Nucleus accumbens (tissue), 56 donors: Measurements from ENCODE around the gene VWA1.

Experiments used
- DNase-seq, 56 donors: peaks; one replicate each; lab custom pipeline; 2025; lab: John Stamatoyannopoulos, UW

The VWA1 gene, protein sequence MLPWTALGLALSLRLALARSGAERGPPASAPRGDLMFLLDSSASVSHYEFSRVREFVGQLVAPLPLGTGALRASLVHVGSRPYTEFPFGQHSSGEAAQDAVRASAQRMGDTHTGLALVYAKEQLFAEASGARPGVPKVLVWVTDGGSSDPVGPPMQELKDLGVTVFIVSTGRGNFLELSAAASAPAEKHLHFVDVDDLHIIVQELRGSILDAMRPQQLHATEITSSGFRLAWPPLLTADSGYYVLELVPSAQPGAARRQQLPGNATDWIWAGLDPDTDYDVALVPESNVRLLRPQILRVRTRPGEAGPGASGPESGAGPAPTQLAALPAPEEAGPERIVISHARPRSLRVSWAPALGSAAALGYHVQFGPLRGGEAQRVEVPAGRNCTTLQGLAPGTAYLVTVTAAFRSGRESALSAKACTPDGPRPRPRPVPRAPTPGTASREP

DNA sequence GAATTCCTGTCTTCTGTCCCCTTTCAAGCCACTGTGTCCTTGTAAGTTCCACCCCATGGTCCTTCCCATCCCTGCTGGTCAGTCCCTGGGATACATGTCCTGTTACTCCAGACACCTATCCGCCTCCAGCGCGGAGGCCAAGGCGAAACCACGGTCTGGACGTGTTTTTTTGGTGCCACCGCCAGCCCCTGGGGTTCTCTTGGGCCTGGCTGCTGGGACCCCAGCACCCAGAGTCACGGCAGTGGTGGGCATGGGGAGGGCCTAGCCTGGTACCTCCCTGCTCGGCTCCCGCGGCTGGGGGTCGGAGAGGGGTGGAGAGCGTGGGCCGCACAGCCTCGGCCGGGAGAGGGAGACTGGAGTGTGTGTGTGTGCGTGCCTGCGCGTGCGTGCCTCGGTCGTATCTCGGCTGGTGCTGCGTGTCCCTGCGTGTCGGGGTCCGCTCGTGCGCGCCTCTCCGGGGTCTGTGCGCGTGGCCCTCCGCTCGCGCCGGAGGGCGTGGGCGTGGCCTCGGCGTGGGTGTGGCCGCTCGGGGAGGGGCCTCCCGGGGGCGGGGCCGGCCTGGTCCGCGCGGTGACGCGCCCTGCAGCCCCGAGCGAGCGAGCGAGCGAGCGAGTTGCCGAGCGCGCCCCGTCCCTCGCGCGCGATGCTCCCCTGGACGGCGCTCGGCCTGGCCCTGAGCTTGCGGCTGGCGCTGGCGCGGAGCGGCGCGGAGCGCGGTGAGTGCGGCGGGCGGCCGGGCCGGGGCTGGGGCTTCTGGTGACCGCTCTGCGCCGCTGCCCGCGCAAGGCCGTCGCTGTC, at the start of gene VWA1:
Gene VWA1 (plus strand): TSS at position 585 of the 798 bp plus-strand sequence. CDS start 59 bp downstream, at position 644.
- peak in 44 of 56 donors; percentile 29 to 85 (median 62) for DNase-seq

DNA sequence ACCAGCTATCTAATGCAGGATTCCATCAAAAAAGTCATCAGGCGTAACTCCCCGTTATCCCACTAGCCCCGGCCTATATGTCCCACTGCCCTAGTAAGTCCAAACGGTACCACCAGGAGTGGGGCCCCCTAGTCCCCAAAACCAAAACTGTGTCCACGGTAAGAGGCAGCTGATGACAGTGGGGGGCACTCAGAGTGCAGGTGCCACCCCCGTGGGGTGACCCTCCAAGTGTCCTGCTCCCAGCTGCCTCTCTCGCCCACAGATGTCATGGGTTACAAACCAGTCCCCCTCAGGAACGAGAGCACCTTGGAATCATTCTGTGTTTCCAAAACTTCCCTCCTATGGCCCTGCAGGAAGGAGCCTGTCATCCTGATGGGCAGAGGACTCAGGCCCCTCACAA, 49.6 kb upstream of the VWA1 start:
- no peak for DNase-seq

DNA sequence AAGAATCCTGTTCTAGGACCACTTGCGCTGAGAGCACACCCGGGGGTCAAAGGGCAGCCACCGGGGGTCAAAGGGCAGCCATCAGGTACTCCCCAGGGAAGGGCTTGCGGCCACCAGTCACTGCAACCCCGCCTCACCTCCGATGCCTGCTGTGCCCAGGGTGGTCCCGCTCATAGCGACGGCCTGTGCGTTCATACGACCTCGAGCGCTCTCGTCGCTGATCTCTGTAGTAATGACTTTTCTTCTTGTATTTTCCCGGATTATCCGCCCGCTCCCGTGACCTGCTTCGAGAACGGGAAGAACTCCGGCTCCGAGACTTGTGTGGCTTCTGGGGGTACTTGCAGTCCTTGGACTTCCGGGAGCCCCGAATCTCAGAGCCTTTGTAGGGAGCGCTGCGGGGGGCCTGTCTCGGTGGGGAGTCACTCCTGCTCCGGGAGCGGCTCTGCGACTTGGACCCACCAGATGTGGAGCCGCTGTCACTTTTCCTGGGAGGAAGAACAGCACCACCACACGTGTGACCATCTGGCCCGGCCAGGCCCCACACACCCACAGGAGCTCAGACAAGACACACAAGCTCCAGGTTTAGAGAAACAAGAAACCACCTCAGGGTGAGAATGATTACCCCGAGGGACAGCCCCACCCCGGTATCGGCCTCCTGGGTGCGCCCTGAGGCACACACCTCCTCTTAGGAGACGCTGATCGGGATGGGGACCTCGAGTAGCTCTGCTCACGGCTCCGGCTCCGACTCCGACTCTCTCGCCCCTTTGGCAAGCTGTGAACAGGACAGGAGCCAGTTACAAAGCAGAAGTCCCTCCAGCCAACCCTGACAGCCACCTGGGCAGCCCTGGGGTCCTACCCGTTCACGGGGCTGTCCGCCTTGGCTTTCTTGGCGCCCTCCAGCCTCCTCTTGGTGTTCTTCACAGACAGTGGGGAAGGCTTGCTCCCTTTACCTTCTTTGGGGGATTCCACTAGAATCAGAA, 48.1 kb upstream of the VWA1 start:
- DNase-seq = no peak

DNA sequence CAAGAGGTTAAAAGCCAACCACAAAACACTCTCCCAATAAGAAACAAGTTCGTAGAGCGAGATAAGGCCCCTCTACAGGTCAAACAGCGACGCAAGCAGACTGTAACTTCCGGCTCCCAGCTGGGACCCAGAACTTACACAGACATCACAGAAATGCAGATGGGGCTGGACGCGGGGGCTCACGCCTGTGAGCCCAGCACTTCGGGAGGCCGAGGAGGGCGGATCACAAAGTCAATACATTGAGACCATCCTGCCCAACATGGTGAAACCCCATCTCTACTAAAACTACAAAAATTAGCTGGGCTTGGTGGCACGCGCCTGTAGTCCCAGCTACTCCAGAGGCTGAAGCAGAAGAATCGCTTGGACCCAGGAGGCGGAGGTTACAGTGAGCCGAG, 47.4 kb upstream of the VWA1 start:
- DNase-seq = no peak

DNA sequence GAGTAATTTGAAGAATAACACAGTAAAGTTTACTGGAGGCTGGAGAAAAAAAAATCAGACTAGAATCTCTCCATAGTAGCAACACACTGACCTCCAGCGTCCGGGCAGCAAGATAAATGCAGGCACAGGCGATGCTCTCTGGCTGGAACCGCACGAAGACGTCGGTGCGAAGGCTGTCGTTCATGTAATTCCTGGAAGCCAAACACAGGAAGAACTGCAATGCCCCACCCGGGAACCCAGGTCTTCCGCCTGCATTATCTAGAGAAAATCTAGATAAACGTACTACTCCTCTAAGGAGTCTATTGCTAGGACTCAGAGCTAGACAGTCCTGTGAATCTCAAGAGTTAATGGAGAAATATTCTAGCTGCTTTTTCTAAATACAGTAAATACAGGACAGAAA, 44.8 kb upstream of the VWA1 start:
- DNase-seq = no peak

DNA sequence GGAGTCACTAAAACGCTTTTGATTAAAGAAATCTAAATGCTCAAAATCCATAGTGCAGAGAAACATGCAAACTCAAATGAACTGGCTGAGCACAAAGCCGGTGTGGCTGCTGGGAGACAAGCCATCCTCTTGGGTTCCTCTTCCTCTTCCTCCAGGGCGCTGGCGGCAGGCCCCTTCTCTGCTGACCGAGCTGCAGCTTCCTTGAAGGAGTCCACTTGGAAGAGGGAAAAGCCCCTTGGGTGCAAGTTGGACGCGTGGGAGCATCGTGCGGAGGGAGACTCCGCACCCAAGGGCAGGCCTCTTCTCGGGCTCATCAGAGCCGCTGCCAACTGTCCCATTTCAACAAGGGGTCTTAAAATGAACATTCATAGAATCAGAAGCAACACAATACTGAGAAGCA, 44.3 kb upstream of the VWA1 start:
- DNase-seq = no peak

DNA sequence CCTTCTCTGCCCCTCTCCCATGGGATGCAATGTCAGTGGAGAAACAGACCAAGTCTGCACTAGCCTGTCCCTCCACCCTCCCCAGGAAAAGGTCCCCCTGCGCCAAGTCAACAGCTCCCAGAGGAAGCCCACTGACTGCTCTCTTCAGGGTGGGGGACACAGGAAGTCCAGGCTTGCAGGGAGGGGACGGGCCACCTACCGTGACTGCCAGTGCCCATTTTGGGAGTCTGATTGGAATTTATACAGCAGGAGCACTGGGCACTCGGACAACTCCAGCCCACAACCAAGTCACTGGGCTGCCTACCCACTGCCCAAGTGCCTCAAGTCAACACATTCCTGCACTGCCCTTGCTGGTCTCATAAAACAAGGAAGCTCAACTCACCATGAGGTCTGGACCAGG, 42.5 kb upstream of the VWA1 start:
- no peak for DNase-seq

DNA sequence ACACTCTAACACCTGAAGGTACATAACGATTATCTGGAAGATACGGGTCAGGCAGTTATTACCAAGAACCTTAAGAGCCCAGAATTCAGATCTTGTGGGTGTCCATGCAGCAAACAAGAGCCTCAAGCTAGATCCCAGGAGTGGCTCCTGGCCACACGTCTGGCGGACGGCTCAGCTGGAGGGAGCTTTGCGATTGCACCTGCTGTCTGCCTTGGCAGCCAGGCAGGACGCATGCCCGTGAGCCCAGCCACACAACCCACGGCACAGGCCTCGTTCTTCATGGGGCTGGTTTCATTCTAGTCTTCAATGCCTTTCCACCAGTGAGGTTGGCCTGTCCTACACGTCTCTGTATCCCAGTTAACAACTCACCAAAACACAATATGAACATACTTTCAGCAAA, 42.1 kb upstream of the VWA1 start:
- DNase-seq = no peak

DNA sequence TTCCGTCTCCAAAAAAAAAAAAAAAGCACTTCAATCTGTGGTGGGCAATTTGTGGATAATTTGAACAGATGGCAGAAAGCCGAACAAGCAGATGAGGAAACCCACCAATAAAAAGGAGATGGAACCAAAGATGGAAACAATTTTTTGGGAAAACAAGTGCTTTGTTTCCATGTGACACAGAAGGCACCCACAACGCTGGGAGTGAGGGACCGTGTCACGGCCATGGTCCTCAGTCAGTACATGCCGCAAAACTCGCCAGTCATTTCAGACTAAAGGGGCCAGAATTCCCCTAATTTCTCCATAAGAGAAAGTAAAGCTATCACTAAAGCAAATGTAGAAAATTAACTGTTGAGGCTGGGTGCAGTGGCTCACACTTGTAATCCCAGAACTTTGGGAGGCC, 41.4 kb upstream of the VWA1 start:
- DNase-seq = no peak

DNA sequence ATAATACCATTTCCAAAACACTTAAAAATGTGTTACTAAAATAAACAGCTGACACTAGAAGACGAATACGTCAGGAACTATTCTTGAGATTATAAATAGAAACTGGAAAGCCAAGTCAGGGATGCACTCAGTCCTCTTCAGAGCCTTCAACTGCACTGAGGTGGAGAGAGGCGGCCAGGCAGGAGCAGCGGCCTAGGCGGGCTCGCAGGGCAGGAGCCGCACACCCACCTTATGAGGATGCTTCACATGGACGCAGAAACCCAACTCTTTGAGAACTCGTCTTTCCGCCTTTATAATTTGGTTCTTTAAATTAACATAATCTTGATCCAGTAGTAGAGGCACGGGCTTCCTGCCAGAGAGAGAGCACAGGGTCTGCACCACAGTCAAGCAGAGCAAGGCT, 40.3 kb upstream of the VWA1 start:
- no peak for DNase-seq

DNA sequence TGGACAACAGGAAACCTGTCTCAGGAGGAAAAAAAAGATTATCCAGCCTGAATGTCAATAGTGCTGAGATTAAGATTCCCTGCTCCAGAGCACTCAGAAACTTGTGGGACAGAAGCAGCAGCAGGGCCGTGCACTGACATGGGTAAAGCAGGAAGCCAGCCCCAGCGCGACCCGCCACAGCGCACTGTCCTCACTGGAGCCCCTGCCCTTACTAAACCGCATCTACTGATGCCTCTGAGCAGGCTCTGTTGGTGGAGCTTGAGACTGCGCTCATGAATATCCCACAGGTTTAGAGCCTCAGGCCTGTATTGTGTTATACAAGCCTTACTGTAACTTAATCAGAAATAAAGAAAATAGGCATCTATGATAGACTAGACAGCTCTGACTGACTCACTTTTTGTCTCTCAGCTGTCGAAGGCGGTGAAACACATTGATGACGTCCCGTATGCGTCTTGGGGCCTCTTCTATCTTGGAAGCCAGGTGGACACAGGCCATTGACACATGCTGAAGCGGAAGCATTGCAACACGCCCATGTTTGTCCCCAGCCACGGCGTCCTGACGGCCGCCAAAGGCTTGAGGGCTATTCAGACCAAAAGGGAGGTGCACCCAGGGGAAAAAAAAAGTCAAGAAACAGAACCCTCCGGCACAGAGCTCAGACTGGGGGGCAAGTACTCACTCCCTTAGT, 37.5 kb upstream of the VWA1 start:
- DNase-seq = no peak

DNA sequence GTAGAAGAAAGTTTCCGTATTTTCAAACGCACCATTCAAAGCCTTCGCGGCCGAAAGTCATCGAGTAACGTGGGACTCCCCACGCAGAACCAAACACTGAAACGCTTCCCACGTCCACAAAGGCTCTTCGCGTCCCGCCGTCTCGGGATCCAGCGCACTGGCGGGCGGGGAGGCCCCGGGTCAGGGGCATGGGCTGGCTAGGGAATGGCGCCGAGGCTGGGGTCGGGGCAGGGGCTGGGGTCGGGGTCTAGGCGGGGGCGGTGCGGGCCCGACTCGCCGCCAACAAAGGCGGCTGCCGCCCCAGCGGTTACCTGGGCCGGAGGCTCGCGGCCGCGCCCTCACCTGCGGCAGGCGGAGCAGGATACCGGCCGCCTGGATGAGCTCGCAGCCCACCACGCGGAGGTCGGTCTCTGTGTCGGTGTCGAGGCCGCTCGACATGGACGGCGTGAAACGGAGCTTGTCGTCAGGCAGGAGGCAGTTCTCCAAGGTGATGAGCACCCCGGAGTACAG, 36.8 kb upstream of the VWA1 start:
- DNase-seq = no peak

DNA sequence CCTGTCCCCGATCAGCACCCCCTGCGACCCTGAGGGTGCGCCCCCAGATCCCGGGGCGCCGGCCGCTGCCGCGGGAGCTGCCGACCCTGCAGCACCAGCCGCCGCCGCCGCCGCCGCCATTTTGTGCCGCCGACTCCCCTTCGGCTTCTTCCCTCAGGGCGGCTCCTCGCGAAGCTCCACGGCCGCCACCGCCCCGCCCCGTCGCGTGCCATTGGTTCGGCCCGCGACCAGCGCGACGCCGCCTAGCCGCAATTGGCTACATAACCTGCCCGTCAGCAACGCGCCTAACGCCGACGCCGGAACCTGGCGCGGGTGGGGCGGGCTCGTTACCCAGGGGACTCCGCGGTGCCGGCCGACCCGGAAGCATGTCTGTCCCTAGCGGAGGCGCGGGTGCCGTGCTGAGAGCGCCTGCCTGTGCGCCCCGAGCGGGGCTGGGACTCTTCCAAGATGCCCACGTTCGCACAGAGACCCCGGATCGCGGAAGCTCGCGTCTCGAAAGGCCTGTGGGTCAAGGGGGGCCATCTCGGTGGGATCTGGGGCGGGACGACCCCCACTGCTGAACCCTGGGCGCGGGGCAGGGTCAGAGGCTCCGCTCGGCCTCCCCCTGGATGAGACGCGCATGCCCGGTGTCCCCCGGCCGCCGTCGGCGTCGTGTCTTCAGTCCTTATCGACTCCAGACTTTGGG, 36.2 kb upstream of the VWA1 start, which contains the start of gene CCNL2:
Gene CCNL2 (minus strand): TSS at position 149 of the 685 bp plus-strand sequence. CDS start 29 bp downstream, at position 120.
- DNase-seq = peak; percentile 73 to 98 (median 96)

DNA sequence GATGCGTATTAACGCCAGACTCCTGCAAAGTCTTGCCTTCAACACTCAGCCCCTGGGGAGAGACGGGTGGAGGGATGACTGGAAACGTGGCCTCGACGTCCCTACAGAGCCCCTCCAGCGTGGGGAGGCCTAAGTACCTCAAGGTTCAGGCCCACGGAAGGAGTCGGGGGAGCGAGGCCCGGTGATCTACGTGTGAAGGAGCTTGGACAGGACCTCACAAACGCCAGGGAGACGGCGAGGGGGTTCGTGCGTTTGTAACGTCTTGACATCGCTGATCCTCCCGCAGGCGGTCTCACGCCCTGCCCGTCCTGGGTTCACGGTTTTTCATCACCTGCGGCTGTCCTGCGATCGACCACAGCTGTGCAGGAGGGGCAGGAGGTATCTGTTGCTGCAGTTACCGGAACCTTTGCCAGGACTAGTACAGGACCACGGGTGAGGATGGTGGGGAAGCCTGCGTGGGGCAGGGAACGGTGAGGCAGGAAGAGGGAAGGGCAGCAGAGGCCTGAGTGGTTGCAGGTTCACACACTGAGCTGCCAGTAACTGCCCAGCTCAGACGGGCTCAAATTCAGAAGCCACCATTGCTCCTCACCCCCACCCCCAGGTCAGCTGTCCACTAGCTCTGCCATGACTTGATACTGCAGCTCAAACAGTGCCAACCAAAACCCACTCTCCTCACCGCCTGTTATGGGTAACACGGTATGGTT, 35.5 kb upstream of the VWA1 start:
- no peak for DNase-seq

DNA sequence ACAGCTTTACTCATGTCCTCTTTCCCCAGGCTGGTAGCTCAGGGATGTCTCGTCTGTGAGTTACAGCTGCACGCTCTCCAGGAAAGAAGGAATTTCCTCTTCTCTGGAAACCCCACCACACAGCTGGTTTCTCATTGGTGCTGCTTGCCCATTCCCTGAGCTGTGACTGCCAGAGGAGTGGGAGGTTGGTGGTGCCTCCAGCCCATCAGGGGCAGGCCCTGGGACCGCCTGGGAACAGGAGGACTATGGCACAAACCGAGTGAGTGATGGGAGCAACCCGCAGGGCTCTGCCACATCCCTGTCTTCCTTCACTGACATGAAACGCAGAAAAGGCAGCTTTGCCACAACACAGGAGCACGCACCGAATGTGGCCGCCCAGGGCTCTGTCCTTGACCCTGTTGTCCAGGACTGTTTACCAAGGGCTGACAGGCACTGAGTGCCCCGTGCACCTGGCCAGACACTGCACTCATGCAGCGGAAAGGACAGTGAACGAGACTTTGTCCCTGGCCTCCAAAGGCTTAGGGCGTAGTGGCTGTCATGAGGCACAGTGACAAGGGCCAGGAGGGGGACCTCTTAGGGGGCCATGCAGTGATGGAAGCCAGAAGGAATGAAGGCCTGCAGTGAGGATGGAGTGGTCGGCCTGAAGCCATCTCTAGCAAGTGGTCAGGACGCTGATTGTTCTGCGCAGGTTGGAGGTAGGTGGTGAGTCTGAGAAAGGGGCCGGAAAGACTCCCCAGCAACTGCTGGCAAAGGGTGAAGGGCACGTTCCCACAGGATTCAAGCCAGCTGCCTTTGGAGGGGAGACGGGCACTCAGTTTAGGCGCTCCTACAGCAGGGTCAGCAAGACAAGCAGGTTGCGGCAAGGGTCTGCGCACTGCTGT, 34.7 kb upstream of the VWA1 start:
- DNase-seq = no peak

DNA sequence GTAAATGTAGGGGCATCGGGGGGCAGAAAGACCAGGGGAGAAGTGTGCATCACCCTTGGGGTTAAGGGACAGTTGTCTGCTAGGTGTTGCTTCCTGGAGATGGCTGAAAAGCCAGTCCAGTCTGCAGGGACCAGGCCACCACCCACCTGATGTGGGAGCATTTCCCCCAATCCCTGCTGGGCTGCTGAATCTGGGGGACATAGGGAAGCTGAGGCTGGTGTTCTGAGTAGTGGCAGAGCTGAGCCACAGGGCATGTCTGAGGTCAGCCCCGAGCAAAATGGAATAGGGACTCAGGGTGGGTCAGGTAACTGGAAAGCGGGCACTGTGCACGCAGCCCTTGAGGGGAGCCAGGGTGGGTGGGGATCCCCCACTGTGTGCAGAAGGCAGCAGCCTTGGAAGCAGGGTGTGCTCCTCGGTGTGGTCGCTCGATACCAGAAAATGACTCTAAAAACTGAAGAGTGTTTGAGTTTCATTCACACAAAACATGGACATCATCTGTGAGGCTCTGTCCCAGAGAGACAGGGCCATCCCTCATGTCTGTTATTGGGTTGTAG, 34.0 kb upstream of the VWA1 start:
- no peak for DNase-seq
